Measurements from ENCODE around the gene GABRB3.
A peak's percentile ranks its signal among the peaks of the same experiment; 100 is the strongest.

The GABRB3 gene

GRCh38 chr15:26639966-26640365 is 132.9 kb downstream of the GABRB3 start:
- H3K4me1 ChIP-seq (ENCODE audit: control insufficient read depth in 2 of 2, insufficient read depth in 1 of 2, low read depth in 1 of 2, low read length in 2 of 2), result no peaks in the 10 kb centered on the region
- no peak overlapping the region for H2BK120ac ChIP-seq (ENCODE audit: low read depth, low read length)
- H2BK5ac ChIP-seq (ENCODE audit: low read length), result no peak overlapping the region
- H3K4ac ChIP-seq (ENCODE audit: low read length), result no peak overlapping the region
- no peak overlapping the region for H3K23ac ChIP-seq (ENCODE audit: low read depth, low read length, poor library complexity)
- H2AK5ac ChIP-seq (ENCODE audit: low read depth, low read length), result no peak overlapping the region
- H3K4me3 ChIP-seq (ENCODE audit: low read length in 2 of 2), result no peak overlapping the region
- no CpG with 5 or more reads among the region's 9 CpGs for WGBS, 2 donors (ENCODE audit: extremely low coverage in 2 of 2, insufficient read length in 2 of 2, insufficient replicate concordance in 1 of 2)
- H3K4me2 ChIP-seq (ENCODE audit: insufficient read depth, low read length, poor library complexity, severe bottlenecking), result no peak overlapping the region
- H3K9me3 ChIP-seq (replicated peaks in 1 of 2; ENCODE audit: control insufficient read depth in 2 of 2, insufficient read depth in 1 of 2, low read depth in 1 of 2, low read length in 2 of 2), result no peaks in the 10 kb centered on the region
- no peak for DNase-seq (ENCODE audit: low spot score)
- H3K18ac ChIP-seq (ENCODE audit: low read length), result no peak overlapping the region
- no peak overlapping the region for H4K91ac ChIP-seq (ENCODE audit: low read depth, low read length, poor library complexity)
- no peak overlapping the region for H3K14ac ChIP-seq (ENCODE audit: low read length)
- H3K36me3 ChIP-seq (replicated peaks in 1 of 2; ENCODE audit: control insufficient read depth in 2 of 2, insufficient read depth in 2 of 2, low read length in 2 of 2), result no peaks in the 10 kb centered on the region
- H2BK12ac ChIP-seq (ENCODE audit: low read length), result no peak overlapping the region
- H2AFZ ChIP-seq (ENCODE audit: low read length), result no peak overlapping the region
- no peaks in the 10 kb centered on the region for H3K79me1 ChIP-seq (ENCODE audit: low read depth, low read length)
- no peak overlapping the region for H2BK15ac ChIP-seq (ENCODE audit: low read length)
- H3K9ac ChIP-seq (ENCODE audit: low read depth, low read length, poor library complexity), result no peak overlapping the region
- H3K27me3 ChIP-seq (ENCODE audit: control insufficient read depth in 3 of 3, insufficient read depth in 3 of 3, low read depth in 1 of 3, low read length in 3 of 3), result no peaks in the 10 kb centered on the region
- no peak overlapping the region for H4K8ac ChIP-seq (ENCODE audit: low read depth, low read length)
- no peak overlapping the region for H3K27ac ChIP-seq (replicated peaks; ENCODE audit: low read length)

- Histone ChIP-seq H3K27me3 (ENCODE audit: control insufficient read depth in 3 of 3, insufficient read depth in 3 of 3, low read depth in 1 of 3, low read length in 3 of 3) (no peaks in the 10 kb centered on the region), H3K14ac (ENCODE audit: low read length) (no peak overlapping the region), H3K36me3 (replicated peaks in 1 of 2; ENCODE audit: control insufficient read depth in 2 of 2, insufficient read depth in 2 of 2, low read length in 2 of 2) (no peaks in the 10 kb centered on the region), H3K4me3 (ENCODE audit: low read length in 2 of 2) (no peak overlapping the region), H3K4me1 (ENCODE audit: control insufficient read depth in 2 of 2, insufficient read depth in 1 of 2, low read depth in 1 of 2, low read length in 2 of 2) (peaks cover 0 to 7% of the 10 kb centered on the region in 2 donors), H3K79me1 (ENCODE audit: low read depth, low read length) (no peaks in the 10 kb centered on the region), H2AK5ac (ENCODE audit: low read depth, low read length) (no peak overlapping the region), H3K18ac (ENCODE audit: low read length) (no peak overlapping the region), H2BK120ac (ENCODE audit: low read depth, low read length) (no peak overlapping the region), H4K8ac (ENCODE audit: low read depth, low read length) (no peak overlapping the region), H3K9me3 (replicated peaks in 1 of 2; ENCODE audit: control insufficient read depth in 2 of 2, insufficient read depth in 1 of 2, low read depth in 1 of 2, low read length in 2 of 2) (no peaks in the 10 kb centered on the region), H3K23ac (ENCODE audit: low read depth, low read length, poor library complexity) (no peak overlapping the region), H3K9ac (ENCODE audit: low read depth, low read length, poor library complexity) (no peak overlapping the region), H2BK5ac (ENCODE audit: low read length) (no peak overlapping the region), H3K4ac (ENCODE audit: low read length) (no peak overlapping the region), H4K91ac (ENCODE audit: low read depth, low read length, poor library complexity) (no peak overlapping the region), H2BK12ac (ENCODE audit: low read length) (no peak overlapping the region), H3K27ac (replicated peaks; ENCODE audit: low read length) (no peak overlapping the region), H2BK15ac (ENCODE audit: low read length) (no peak overlapping the region), H2AFZ (ENCODE audit: low read length) (no peak overlapping the region), H3K4me2 (ENCODE audit: insufficient read depth, low read length, poor library complexity, severe bottlenecking) (no peak overlapping the region)
- no peak for DNase-seq (ENCODE audit: low spot score)
- no CpG with 5 or more reads among the region's 2 CpGs for WGBS, 2 donors (ENCODE audit: extremely low coverage in 2 of 2, insufficient read length in 2 of 2, insufficient replicate concordance in 1 of 2)
These were observed 137.3 kb downstream of the GABRB3 start for GRCh38 chr15:26635614-26636013.

GRCh38 chr15:26635105-26635504 is 137.8 kb downstream of the GABRB3 start:
- no peak overlapping the region for H3K14ac ChIP-seq (ENCODE audit: low read length)
- H4K91ac ChIP-seq (ENCODE audit: low read depth, low read length, poor library complexity), result no peak overlapping the region
- no peak overlapping the region for H3K23ac ChIP-seq (ENCODE audit: low read depth, low read length, poor library complexity)
- no peak overlapping the region for H2BK5ac ChIP-seq (ENCODE audit: low read length)
- no peaks in the 10 kb centered on the region for H3K36me3 ChIP-seq (replicated peaks in 1 of 2; ENCODE audit: control insufficient read depth in 2 of 2, insufficient read depth in 2 of 2, low read length in 2 of 2)
- H3K4me3 ChIP-seq (ENCODE audit: low read length in 2 of 2), result no peak overlapping the region
- no peaks in the 10 kb centered on the region for H3K27me3 ChIP-seq (ENCODE audit: control insufficient read depth in 3 of 3, insufficient read depth in 3 of 3, low read depth in 1 of 3, low read length in 3 of 3)
- no peak overlapping the region for H2AFZ ChIP-seq (ENCODE audit: low read length)
- no peak overlapping the region for H2BK12ac ChIP-seq (ENCODE audit: low read length)
- no peak overlapping the region for H3K4ac ChIP-seq (ENCODE audit: low read length)
- H2BK120ac ChIP-seq (ENCODE audit: low read depth, low read length), result no peak overlapping the region
- no peak overlapping the region for H2BK15ac ChIP-seq (ENCODE audit: low read length)
- no peaks in the 10 kb centered on the region for H3K79me1 ChIP-seq (ENCODE audit: low read depth, low read length)
- WGBS, 2 donors (ENCODE audit: extremely low coverage in 2 of 2, insufficient read length in 2 of 2, insufficient replicate concordance in 1 of 2), result no CpG with 5 or more reads among the region's 2 CpGs
- no peak overlapping the region for H3K4me2 ChIP-seq (ENCODE audit: insufficient read depth, low read length, poor library complexity, severe bottlenecking)
- no peak overlapping the region for H2AK5ac ChIP-seq (ENCODE audit: low read depth, low read length)
- H3K27ac ChIP-seq (replicated peaks; ENCODE audit: low read length), result no peak overlapping the region
- DNase-seq (ENCODE audit: low spot score), result no peak
- no peak overlapping the region for H3K9ac ChIP-seq (ENCODE audit: low read depth, low read length, poor library complexity)
- H3K9me3 ChIP-seq (replicated peaks in 1 of 2; ENCODE audit: control insufficient read depth in 2 of 2, insufficient read depth in 1 of 2, low read depth in 1 of 2, low read length in 2 of 2), result no peaks in the 10 kb centered on the region
- peaks cover 0 to 7% of the 10 kb centered on the region in 2 donors for H3K4me1 ChIP-seq (ENCODE audit: control insufficient read depth in 2 of 2, insufficient read depth in 1 of 2, low read depth in 1 of 2, low read length in 2 of 2)
- no peak overlapping the region for H3K18ac ChIP-seq (ENCODE audit: low read length)
- no peak overlapping the region for H4K8ac ChIP-seq (ENCODE audit: low read depth, low read length)

GRCh38 chr15:26634319-26634718 is 138.5 kb downstream of the GABRB3 start:
- Histone ChIP-seq H3K18ac (ENCODE audit: low read length) (no peak overlapping the region), H3K9me3 (replicated peaks in 1 of 2; ENCODE audit: control insufficient read depth in 2 of 2, insufficient read depth in 1 of 2, low read depth in 1 of 2, low read length in 2 of 2) (no peaks in the 10 kb centered on the region), H2BK5ac (ENCODE audit: low read length) (no peak overlapping the region), H3K4ac (ENCODE audit: low read length) (no peak overlapping the region), H2BK15ac (ENCODE audit: low read length) (no peak overlapping the region), H3K79me1 (ENCODE audit: low read depth, low read length) (no peaks in the 10 kb centered on the region), H3K23ac (ENCODE audit: low read depth, low read length, poor library complexity) (no peak overlapping the region), H4K91ac (ENCODE audit: low read depth, low read length, poor library complexity) (no peak overlapping the region), H3K4me3 (ENCODE audit: low read length in 2 of 2) (no peak overlapping the region), H3K36me3 (replicated peaks in 1 of 2; ENCODE audit: control insufficient read depth in 2 of 2, insufficient read depth in 2 of 2, low read length in 2 of 2) (no peaks in the 10 kb centered on the region), H2AK5ac (ENCODE audit: low read depth, low read length) (no peak overlapping the region), H3K4me2 (ENCODE audit: insufficient read depth, low read length, poor library complexity, severe bottlenecking) (no peak overlapping the region), H3K4me1 (ENCODE audit: control insufficient read depth in 2 of 2, insufficient read depth in 1 of 2, low read depth in 1 of 2, low read length in 2 of 2) (peaks cover 0 to 7% of the 10 kb centered on the region in 2 donors), H2AFZ (ENCODE audit: low read length) (no peak overlapping the region), H3K9ac (ENCODE audit: low read depth, low read length, poor library complexity) (no peak overlapping the region), H2BK12ac (ENCODE audit: low read length) (no peak overlapping the region), H4K8ac (ENCODE audit: low read depth, low read length) (no peak overlapping the region), H3K14ac (ENCODE audit: low read length) (no peak overlapping the region), H3K27me3 (ENCODE audit: control insufficient read depth in 3 of 3, insufficient read depth in 3 of 3, low read depth in 1 of 3, low read length in 3 of 3) (no peaks in the 10 kb centered on the region), H3K27ac (replicated peaks; ENCODE audit: low read length) (no peak overlapping the region), H2BK120ac (ENCODE audit: low read depth, low read length) (no peak overlapping the region)
- WGBS, 2 donors (ENCODE audit: extremely low coverage in 2 of 2, insufficient read length in 2 of 2, insufficient replicate concordance in 1 of 2), result 100% methylated on average over 1 of the region's 5 CpGs; no CpG with 5 or more reads in 1 of the 2 donors
- peak; percentile 67 for DNase-seq (ENCODE audit: low spot score)

Measured in neuronal stem cell (in vitro differentiated cells).